ENCODE results near the gene SHISA9.

DNA sequence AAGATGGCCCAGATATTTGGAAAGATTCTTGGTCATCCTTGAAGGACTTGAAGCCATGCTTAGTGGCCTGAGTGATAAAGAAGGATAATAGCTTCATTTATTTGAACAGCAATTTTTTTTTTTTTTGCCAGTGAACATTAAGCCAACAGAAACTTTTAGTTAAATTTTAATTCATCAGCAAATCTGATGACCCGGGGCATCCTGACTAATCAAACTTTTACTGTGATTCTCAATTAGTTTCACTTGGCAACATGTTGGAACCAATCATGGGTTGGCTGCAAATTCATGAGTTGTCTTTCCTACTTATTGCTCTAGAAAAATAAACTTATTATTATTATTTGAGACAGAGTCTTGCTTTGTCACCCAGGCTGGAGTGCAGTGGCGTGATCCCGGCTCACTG lies 74.4 kb downstream of the SHISA9 start:
- TF ChIP-seq, protein P1, sequence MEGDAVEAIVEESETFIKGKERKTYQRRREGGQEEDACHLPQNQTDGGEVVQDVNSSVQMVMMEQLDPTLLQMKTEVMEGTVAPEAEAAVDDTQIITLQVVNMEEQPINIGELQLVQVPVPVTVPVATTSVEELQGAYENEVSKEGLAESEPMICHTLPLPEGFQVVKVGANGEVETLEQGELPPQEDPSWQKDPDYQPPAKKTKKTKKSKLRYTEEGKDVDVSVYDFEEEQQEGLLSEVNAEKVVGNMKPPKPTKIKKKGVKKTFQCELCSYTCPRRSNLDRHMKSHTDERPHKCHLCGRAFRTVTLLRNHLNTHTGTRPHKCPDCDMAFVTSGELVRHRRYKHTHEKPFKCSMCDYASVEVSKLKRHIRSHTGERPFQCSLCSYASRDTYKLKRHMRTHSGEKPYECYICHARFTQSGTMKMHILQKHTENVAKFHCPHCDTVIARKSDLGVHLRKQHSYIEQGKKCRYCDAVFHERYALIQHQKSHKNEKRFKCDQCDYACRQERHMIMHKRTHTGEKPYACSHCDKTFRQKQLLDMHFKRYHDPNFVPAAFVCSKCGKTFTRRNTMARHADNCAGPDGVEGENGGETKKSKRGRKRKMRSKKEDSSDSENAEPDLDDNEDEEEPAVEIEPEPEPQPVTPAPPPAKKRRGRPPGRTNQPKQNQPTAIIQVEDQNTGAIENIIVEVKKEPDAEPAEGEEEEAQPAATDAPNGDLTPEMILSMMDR (IDR thresholded peaks at IDR 0.05), result no peak
- no peak for TF ChIP-seq POLR2A (IDR thresholded peaks at IDR 0.05)
